PFSK-1 (cell line): ENCODE data around the gene EP400.

Experiments
- FOXP2 ChIP-seq: optimal IDR thresholded peaks from 2 replicates; pipeline ENCODE3; 2011; ENCODE audit warnings: borderline replicate concordance, control low read depth, inconsistent platforms; ENCODE audit not compliant: insufficient read depth; ENCODE audit errors: extremely low read length, extremely low read depth
- POLR2AphosphoS5 ChIP-seq: IDR thresholded peaks from 2 replicates; pipeline ENCODE4 v1.6.1; 2012; ENCODE audit warnings: low read depth, mild to moderate bottlenecking, control low read depth, low read length, moderate library complexity
- SIN3A ChIP-seq: IDR thresholded peaks from 2 replicates; pipeline ENCODE4 v1.6.1; 2012; ENCODE audit warnings: mild to moderate bottlenecking, low read length, moderate library complexity, borderline replicate concordance; ENCODE audit not compliant: insufficient read depth
- TAF1 ChIP-seq: IDR thresholded peaks from 2 replicates; pipeline ENCODE4 v1.6.1; 2012; ENCODE audit warnings: low read length, control low read depth, borderline replicate concordance; ENCODE audit not compliant: insufficient read depth
- TF ChIP-seq, protein P1 (sequence below), 2 experiments: IDR thresholded peaks; 2 replicates each; pipeline versions ENCODE4 v1.6.1 to v1.8.0; 2011 to 2012; ENCODE audit warnings: low read depth in 2 of 2, low read length in 2 of 2, control low read depth in 1 of 2, inconsistent platforms in 1 of 2, mild to moderate bottlenecking in 1 of 2, moderate library complexity in 1 of 2; ENCODE audit not compliant: insufficient read depth in 1 of 2

Gene EP400

DNA sequence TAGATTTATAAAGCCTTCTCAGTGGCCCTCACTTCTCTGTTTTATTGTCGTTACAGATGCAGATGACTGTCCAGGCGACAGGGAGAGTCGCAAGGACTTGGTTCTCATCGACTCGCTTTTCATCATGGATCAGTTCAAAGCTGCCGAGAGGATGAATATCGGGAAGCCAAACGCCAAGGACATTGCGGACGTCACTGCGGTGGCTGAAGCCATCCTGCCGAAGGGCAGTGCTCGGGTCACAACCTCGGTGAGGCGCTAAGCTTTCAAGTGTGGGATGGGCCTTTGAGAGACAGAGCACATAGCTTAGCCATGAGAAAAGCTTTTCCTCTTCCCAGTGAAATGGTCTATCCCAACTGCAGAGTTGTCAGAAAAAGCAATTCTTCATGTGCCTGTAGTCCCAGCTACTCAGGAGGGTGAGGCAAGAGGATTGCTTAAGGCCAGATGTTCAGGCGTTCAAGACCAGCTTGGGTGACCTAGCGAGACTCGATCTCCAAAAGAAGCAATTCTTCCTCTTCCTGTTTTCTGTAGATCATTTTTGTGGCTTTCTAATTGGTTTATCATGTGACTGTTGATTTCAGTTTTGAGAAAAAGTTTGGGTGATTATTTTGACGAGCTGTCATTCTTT lies 56.4 kb downstream of the EP400 start:
- TF ChIP-seq FOXP2: no peak
- TF ChIP-seq, protein P1, sequence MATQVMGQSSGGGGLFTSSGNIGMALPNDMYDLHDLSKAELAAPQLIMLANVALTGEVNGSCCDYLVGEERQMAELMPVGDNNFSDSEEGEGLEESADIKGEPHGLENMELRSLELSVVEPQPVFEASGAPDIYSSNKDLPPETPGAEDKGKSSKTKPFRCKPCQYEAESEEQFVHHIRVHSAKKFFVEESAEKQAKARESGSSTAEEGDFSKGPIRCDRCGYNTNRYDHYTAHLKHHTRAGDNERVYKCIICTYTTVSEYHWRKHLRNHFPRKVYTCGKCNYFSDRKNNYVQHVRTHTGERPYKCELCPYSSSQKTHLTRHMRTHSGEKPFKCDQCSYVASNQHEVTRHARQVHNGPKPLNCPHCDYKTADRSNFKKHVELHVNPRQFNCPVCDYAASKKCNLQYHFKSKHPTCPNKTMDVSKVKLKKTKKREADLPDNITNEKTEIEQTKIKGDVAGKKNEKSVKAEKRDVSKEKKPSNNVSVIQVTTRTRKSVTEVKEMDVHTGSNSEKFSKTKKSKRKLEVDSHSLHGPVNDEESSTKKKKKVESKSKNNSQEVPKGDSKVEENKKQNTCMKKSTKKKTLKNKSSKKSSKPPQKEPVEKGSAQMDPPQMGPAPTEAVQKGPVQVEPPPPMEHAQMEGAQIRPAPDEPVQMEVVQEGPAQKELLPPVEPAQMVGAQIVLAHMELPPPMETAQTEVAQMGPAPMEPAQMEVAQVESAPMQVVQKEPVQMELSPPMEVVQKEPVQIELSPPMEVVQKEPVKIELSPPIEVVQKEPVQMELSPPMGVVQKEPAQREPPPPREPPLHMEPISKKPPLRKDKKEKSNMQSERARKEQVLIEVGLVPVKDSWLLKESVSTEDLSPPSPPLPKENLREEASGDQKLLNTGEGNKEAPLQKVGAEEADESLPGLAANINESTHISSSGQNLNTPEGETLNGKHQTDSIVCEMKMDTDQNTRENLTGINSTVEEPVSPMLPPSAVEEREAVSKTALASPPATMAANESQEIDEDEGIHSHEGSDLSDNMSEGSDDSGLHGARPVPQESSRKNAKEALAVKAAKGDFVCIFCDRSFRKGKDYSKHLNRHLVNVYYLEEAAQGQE (IDR thresholded peaks at IDR 0.05; ENCODE audit: insufficient read depth in 1 of 2, low read depth in 2 of 2, low read length in 2 of 2): no peak
- no peak for TF ChIP-seq SIN3A
- TF ChIP-seq POLR2AphosphoS5: no peak

DNA sequence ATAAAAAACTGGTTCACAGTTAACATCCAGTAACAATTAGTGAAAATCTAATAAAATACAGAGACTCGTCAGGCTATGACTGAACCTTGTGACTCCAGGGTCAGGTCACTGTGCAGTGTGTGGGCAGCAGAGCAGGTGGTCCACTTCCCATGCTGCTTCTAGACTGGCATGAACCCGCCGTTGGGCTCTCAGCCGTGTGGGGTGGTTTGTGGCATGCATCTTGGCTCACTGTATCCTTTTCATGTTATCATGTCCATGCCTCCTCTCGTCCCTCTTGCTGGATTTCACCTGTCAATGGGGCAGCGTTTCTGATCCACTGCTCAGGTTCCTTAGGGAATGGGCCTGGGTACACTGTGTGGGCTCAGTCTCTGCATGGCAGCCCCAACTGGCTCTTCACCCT lies 57.3 kb downstream of the EP400 start:
- TF ChIP-seq FOXP2 (no peak), TAF1 (no peak), POLR2AphosphoS5 (no peak), SIN3A (no peak)
- TF ChIP-seq, protein P1 (IDR thresholded peaks at IDR 0.05; ENCODE audit: insufficient read depth in 1 of 2, low read depth in 2 of 2, low read length in 2 of 2): no peak

DNA sequence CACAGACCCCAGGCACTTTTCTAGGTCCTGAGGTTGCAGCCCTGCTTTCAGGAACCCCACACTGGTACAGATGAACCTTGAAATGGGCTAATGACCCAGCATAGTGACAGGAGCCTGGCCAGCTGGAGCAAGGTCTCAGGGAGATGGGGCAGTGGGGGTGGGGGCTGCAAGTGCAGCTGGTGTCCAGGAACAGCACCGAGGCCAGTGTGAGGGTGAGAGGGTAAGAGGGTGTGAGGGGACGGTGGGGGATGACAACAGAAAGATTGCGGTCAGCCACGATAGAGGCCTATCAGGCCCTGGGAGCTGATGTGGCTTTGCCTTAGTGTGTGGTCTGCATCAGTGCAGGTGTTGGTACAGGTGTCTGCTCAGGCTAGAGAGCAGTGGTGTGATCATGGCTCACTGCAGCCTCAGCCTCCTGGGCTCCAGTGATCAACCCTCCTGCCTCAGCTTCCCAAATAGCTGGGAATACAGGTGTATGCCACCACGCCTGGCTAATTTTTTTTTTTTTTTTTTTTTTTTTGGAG lies 59.7 kb downstream of the EP400 start:
- TF ChIP-seq SIN3A (no peak), FOXP2 (no peak), POLR2AphosphoS5 (no peak), TAF1 (no peak)
- TF ChIP-seq, protein P1 (IDR thresholded peaks at IDR 0.05; ENCODE audit: insufficient read depth in 1 of 2, low read depth in 2 of 2, low read length in 2 of 2): no peak

DNA sequence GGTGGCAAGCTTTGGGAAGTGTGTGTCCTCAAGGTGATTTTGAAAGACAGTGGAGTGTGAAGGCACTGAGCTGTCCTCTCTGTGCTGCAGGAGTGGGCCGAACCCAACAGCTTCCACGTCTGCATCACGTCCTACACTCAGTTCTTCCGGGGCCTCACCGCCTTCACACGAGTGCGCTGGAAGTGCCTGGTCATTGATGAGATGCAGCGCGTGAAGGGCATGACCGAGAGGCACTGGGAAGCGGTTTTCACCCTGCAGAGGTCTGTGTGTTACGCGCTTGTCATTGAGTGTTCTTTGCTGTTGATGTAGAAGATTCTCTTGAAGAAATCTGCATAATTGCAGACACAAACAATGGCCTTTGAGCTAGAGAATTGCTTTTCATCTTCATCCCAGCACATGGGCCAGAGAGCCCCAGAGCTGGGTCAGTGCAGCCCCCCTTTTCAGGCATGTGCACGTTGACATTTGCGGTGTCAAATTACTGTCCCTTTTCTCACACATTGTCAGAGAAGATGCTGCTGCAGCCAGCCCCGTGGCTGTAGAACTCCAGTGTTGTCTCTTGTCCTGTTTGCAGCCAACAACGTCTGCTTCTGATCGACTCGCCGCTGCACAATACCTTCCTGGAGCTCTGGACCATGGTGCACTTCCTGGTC lies 63.3 kb downstream of the EP400 start:
- no peak for TF ChIP-seq FOXP2
- TF ChIP-seq POLR2AphosphoS5: no peak
- no peak for TF ChIP-seq SIN3A
- TF ChIP-seq TAF1: no peak
- TF ChIP-seq, protein P1 (IDR thresholded peaks at IDR 0.05; ENCODE audit: insufficient read depth in 1 of 2, low read depth in 2 of 2, low read length in 2 of 2): no peak
